Hematopoietic multipotent progenitor cell treated with erythropoietin and hydrocortisone succinate and interleukin-3 and kit ligand, for 6 days (in vitro differentiated cells): ENCODE data around the gene SCCPDH.

ENCODE experiments used
- DNase-seq: peaks from one replicate; pipeline ENCODE4 v3.0.0-alpha.2; 2015

SCCPDH gene

GRCh38 chr1:246755419-246755818 is 31.2 kb downstream of the SCCPDH start:
- no peak for DNase-seq

DNA sequence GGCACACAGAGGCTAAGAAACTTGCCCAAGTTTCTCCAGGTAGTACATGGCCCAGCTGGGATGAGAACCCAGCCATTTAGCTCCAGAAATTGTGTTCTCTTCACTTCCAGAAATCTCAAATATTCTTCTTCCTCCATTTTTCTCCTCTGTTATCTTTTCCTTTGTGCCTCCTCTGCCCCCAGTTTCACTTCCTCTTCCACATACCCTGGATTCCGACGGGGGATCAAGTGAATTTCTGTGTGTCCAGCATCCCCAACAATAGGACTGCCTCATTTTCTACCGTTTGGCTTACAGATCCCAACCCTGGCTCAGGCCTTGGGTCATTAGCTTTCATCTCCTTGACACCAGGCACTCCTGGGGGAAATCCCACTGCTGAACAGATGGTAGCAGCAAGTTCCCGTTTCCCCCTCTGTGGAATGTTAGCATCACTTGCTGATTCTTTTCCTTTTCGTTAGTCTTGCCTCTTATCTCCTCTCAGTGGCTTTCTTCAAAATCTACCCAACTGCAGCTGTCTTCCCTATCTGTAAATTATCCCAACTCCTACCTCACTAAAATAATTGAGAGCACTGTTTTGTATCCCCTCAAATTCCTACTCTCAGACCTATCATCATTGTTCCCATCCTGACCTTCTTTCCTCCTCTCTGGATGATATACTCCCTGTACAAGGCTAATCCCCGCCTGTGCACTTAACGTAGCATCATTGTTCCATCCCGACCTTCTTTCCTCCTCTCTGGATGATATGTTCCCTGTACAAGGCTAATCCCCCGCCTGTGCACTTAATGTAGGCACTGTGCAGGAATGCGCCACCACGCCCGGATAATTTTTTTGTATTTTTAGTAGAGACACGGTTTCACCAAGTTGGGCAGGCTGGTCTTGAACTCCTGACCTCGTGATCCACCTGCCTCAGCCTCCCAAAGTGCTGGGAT is 36.5 kb downstream of the SCCPDH start:
- no peak for DNase-seq

GRCh38 chr1:246761396-246761795 is 37.2 kb downstream of the SCCPDH start:
- DNase-seq, result no peak

DNA sequence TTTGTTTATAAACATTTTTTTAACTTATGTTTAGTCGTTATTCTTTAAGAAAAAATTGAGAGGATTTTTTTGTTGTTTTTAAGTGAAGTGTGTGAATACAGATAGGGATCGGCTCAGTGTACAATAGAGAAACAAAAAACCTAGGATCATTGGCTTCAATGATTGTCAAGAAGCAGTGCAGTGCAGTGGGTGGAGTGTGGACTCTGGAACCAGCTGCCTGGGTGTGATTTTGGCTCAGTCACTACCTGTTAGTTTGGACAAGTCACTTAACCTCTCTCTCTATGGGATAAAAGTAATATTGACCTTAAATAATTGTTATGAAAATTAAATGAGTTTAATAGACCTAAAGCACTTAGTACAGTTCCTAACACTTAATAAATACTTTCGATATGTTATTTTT is 41.3 kb downstream of the SCCPDH start:
- no peak for DNase-seq

- no peak for DNase-seq
Measured at GRCh38 chr1:246768403-246769020, 44.3 kb downstream of the SCCPDH start.

- no peak for DNase-seq
Measured at GRCh38 chr1:246769306-246769705, 45.1 kb downstream of the SCCPDH start.

DNA sequence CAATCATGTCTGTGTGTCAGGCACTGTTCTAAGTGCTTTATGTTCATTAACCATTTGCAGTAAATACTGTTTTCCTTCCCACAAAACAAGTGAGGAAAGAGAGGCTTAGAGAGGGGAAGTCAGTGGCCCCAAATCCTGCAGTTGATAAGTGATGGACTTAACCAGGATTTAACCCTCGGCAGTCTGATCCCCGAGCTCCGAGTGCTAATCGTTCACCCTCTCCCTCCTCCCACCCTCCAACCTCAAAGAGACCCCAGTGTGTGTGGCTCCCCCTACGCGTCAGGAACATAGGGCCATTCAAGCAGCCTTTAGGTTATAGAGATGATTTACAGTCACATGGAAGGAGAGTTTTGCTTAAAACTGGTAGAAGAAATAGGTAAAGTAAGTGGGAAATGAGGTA is 47.2 kb downstream of the SCCPDH start:
- DNase-seq, result no peak

DNA sequence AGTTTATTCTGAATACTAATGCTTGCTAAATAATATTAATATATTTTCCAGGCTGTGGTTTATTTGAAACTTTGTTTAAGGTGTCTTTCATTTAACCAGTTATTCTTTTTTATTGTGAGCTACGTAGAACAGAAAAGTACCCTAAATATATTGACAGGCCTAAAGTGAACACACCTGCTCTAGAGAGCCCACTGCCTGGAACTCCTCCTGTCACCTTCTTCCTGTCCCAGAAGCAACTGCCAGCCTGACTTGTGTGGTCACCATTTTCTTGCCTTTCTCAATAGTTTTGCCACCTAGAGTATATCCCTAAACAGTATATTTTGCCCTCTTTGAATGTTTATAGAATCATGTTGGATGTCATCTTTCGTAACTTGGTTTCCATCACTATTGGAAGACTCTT is 48.5 kb downstream of the SCCPDH start:
- DNase-seq, result no peak

- no peak for DNase-seq
Measured at GRCh38 chr1:246773213-246773641, 49.0 kb downstream of the SCCPDH start.

GRCh38 chr1:246775531-246776385 is 51.5 kb downstream of the SCCPDH start:
- no peak for DNase-seq

DNA sequence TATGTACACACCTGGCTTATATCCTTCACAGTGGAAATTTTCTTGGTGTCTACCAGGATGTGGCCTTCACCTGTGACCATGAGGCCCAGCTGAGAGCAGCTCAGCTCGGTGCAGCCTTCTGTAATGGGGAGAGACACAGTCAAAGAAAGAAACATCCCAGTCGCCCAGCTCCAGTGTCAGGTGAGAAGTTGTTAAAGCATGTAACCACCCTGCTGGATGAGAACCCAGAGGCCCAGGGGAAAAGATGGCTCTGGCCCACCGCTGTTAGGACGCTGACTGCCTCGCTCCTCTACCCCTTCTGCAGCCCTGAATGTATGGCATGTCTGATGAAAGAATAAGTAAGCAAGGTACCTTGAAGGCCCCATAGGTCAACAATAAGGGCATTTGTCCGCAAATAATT is 52.7 kb downstream of the SCCPDH start:
- no peak for DNase-seq

GRCh38 chr1:246778663-246779062 is 54.5 kb downstream of the SCCPDH start:
- DNase-seq, result no peak

DNA sequence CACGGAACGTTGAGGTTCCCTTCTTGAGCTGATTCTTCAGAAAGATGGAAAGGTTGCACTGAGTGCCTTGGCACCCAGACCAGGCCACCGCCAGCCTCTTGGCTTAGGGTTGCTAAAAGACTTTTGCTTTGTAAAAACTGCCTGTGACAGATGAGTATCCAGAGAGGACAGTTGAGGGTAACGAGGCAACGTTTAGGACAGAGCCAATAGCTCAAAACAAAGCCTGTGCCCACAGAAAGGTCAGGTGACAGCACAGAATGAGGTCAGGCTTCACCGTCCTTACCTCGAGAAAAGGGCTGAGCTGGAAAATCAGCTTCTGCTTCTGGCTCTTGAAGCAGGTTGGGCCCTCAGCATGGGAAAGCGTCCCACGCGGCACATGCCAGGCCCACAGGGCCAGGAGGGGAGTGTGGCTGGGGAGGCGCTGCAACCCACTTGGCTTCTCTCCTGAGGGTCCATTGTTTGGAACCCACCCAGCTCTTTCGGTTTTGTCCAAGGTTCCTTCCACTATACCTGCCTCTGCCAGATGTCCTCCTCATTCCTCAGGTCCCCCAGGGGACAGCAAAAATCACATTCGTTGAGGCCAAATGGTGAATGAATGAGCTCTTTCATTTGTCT is 55.5 kb downstream of the SCCPDH start:
- DNase-seq, result no peak

DNA sequence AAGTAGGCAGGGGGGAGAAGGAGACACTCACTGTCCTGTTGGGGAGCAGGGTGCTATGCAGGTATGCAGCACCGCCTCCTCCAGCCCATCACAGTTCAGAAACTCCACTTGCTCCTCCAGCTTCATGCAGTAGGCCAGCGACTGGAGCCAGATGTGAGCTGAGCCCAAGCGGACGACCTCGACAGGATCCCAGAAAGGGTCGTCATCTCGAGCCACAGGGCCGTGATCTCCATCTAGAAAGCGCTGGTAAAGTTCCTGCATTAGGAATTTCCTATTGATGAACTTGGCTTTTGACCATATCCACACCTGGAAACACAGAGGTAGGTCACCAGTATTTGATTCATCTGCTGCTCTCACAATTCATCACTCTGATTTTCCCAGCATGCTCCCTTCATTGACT is 56.1 kb downstream of the SCCPDH start:
- no peak for DNase-seq

DNA sequence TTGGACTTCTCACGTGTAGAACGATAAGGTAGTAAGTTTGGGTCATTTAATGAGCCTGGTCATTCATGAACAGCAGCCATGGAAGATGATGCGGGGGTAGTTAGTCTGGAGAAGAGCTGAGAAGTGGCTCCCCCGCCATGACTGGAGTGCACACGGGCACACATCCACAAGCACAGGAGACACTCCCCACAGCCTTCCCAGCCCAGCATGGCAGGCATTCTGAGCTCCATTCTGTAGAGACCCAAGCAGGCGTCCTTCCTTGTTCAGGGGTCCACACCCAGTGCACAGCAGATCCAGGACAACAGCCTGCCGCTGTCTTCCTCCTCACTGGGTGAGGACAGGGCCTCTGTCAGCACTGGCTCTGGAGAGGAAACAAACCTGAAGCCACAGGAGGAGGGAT is 57.0 kb downstream of the SCCPDH start:
- DNase-seq, result no peak

DNA sequence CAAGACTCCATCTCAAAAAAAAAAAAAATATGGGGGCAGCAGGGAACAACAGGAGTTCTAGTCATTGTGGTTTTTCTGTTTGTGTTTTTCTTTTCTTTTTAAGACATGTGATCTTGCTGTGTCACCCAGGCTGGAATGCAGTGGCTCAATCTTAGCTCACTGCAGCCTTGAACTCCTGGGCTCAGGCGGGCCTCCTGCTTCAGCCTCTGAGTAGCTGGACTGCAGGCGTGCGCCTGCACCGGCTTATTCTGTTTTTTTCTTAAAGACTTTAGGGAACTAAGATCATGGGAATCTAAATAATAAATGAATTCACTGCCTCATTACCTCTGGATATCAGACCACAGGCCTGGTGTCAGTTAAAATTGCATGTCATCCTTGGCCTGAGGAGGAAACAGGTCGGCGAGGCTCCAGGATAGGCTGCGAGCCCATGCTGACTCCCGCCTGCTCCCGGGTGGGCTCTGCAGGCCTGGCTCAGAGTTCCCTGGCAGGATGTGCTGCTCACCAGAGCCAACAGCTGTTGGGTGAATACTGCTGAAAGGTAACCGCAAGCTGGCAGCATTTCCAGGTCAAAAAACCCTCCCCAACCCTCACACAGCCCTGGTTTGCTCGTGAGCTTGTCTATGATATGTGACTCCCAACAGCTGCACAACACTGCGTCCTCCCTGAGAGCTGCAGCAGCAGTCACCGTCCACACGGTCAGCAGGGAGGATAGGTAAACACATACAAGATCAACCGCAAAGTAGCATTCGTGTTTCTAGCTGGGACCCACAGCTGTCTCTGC is 58.1 kb downstream of the SCCPDH start:
- DNase-seq, result peak; percentile 89

GRCh38 chr1:246784621-246785493 is 60.6 kb downstream of the SCCPDH start:
- DNase-seq, result peak; percentile 66

DNA sequence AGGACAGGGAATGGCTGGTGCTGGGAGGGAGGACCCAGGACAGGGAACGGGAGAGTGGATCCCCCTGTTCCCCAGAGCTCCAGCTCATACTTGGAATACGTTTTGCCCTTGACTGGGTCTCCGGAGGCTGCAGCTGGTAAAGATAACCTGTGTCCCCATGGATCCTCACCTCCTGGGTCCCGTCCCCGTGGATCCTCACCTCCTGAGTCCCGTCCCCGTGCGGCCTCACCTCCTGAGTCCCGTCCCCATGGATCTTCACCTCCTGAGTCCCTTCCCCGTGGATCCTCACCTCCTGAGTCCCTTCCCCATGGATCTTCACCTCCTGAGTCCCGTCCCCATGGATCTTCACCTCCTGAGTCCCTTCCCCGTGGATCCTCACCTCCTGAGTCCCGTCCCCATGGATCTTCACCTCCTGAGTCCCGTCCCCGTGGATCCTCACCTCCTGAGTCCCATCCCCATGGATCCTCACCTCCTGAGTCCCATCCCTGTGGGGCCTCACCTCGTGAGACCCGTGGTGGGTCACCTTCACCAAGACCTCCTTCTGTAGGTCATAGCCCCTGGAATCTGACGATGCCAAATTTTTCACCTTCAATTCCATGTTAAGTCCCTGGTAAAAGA is 61.4 kb downstream of the SCCPDH start:
- DNase-seq, result no peak

- no peak for DNase-seq
Measured at GRCh38 chr1:246786606-246787238, 62.5 kb downstream of the SCCPDH start.
